Endothelial cell of umbilical vein (primary cell): ENCODE results near the gene HDAC10. TPM values are rescaled to one million over a fixed set of nuclear protein-coding genes. Genes with fewer than 3 reads are reported as not detected.

Source experiments
- BruUV-seq: library from RNA; stranded (reverse); fragments of 400-500 nt; replicated peaks from 2 replicates; lab custom pipeline; 2021; lab: Mats Ljungman, UMichigan
- CTCF ChIA-PET: fragments of 300-600, 350-600 bp; sonication (Branson Sonifier 250); formaldehyde crosslinking; loops from one replicate; lab custom pipeline; 2021; ENCODE audit warnings: antibody characterized with exemption, inconsistent platforms; lab: Charles Lee
- POLR2A ChIA-PET: fragments of 300-600, 350-600 bp; sonication (Branson Sonifier 250); formaldehyde crosslinking; loops from one replicate; lab custom pipeline; 2021; ENCODE audit warnings: antibody characterized with exemption, inconsistent platforms; lab: Charles Lee
- DNase-seq: peaks from one replicate; pipeline ENCODE4 v3.0.0-alpha.2; 2011; ENCODE audit warnings: low read depth, low spot score
- FAIRE-seq: peaks from 2 replicates; lab custom pipeline; 2011; peaks lifted over from hg19 to GRCh38; lab: Jason Lieb, UNC
- H2AFZ ChIP-seq: 2 replicates; pipeline ENCODE4 v1.6.0; 2012; ENCODE audit warnings: low read depth, low read length, control low read depth, inconsistent platforms
- H3K27ac ChIP-seq: 2 replicates; pipeline ENCODE4 v1.5.1; 2011; ENCODE audit warnings: low read depth, mild to moderate bottlenecking, control low read depth, low read length, moderate library complexity; ENCODE audit not compliant: insufficient read depth
- H3K27me3 ChIP-seq, 2 experiments: 2 replicates each; pipeline versions ENCODE4 v1.6.0 to v1.6.1; 2011; ENCODE audit warnings: low read length in 2 of 2, mixed read lengths in 1 of 2; ENCODE audit not compliant: control insufficient read depth in 2 of 2, insufficient read depth in 2 of 2
- H3K36me3 ChIP-seq, 2 experiments: 2 replicates in 1 of 2; 3 replicates in 1 of 2; pipeline ENCODE4 v1.5.1; 2011; ENCODE audit warnings: low read length in 2 of 2, mild to moderate bottlenecking in 1 of 2, moderate library complexity in 1 of 2; ENCODE audit not compliant: control insufficient read depth in 2 of 2, insufficient read depth in 2 of 2; ENCODE audit errors: extremely low read depth in 1 of 2
- H3K4me1 ChIP-seq: 3 replicates; pipeline ENCODE4 v1.5.1; 2011; ENCODE audit warnings: mild to moderate bottlenecking, low read length; ENCODE audit not compliant: control insufficient read depth, insufficient read depth; ENCODE audit errors: extremely low read depth
- H3K4me2 ChIP-seq: 2 replicates; pipeline ENCODE4 v1.6.1; 2011; ENCODE audit warnings: low read length, control low read depth, mixed read lengths; ENCODE audit not compliant: insufficient read depth
- H3K4me3 ChIP-seq, 3 experiments: fragments of 200-600 bp in 1 of 3; sonication (generic), shearing (Covaris generic) in 1 of 3; replicated peaks in 1 of 3; 2 replicates each; pipeline ENCODE4 v1.5.1; 2011 to 2016; ENCODE audit warnings: control low read depth in 3 of 3, low read length in 3 of 3, mild to moderate bottlenecking in 2 of 3, inconsistent platforms in 1 of 3, low read depth in 1 of 3, moderate library complexity in 1 of 3; ENCODE audit not compliant: insufficient read depth in 1 of 3
- H3K79me2 ChIP-seq: 2 replicates; pipeline ENCODE4 v1.6.0; 2012; ENCODE audit warnings: low read length, inconsistent platforms; ENCODE audit not compliant: control insufficient read depth, insufficient read depth
- H3K9ac ChIP-seq: replicated peaks from 2 replicates; pipeline ENCODE3; 2011; ENCODE audit warnings: low read length, control low read depth; ENCODE audit not compliant: insufficient read depth; ENCODE audit errors: extremely low read depth
- H3K9me1 ChIP-seq: replicated peaks from 3 replicates; pipeline ENCODE4 v1.6.0; 2011; ENCODE audit warnings: mild to moderate bottlenecking, low read length; ENCODE audit not compliant: control insufficient read depth, insufficient read depth; ENCODE audit errors: extremely low read depth
- H3K9me3 ChIP-seq: replicated peaks from 2 replicates; pipeline ENCODE4 v1.5.1; 2012; ENCODE audit warnings: low read length, inconsistent platforms; ENCODE audit not compliant: control insufficient read depth, insufficient read depth
- H4K20me1 ChIP-seq: replicated peaks from 2 replicates; pipeline ENCODE3; 2011; ENCODE audit warnings: mild to moderate bottlenecking, low read length; ENCODE audit not compliant: control insufficient read depth, insufficient read depth; ENCODE audit errors: extremely low read depth
- EZH2 ChIP-seq: IDR thresholded peaks from 2 replicates; pipeline ENCODE4 v1.6.1; 2012; ENCODE audit warnings: borderline replicate concordance, low read depth, mild to moderate bottlenecking, moderate library complexity, low read length, inconsistent platforms; ENCODE audit not compliant: severe bottlenecking
- FOS ChIP-seq: IDR thresholded peaks from 2 replicates; pipeline ENCODE4 v1.6.1; 2011; ENCODE audit warnings: mild to moderate bottlenecking, low read length, moderate library complexity, borderline replicate concordance; ENCODE audit not compliant: insufficient read depth
- GATA2 ChIP-seq: IDR thresholded peaks from 2 replicates; pipeline ENCODE4 v1.7.0; 2011; ENCODE audit warnings: low read depth, mild to moderate bottlenecking, moderate library complexity, mixed read lengths, low read length; ENCODE audit not compliant: insufficient read length, insufficient read depth
- JUN ChIP-seq: IDR thresholded peaks from 2 replicates; pipeline ENCODE4 v1.6.1; 2011; ENCODE audit warnings: borderline replicate concordance, low read depth; ENCODE audit not compliant: insufficient read length, insufficient read depth
- MYC ChIP-seq: IDR thresholded peaks from one replicate; pipeline ENCODE4 v1.6.1; 2011; ENCODE audit warnings: mild to moderate bottlenecking, low read depth, low read length
- POLR2A ChIP-seq: IDR thresholded peaks from 2 replicates; pipeline ENCODE4 v1.6.1; 2012; ENCODE audit warnings: low read depth, mild to moderate bottlenecking, control low read depth, low read length
- POLR2AphosphoS5 ChIP-seq: IDR thresholded peaks from 2 replicates; pipeline ENCODE4 v1.6.1; 2012; ENCODE audit warnings: low read depth, mild to moderate bottlenecking, control low read depth, low read length, moderate library complexity; ENCODE audit not compliant: insufficient read depth
- dilution Hi-C: fragments of 300-500 bp; cut with MboI; formaldehyde crosslinking; loops from one replicate; pipeline ENCODE4 v1.15.0; 2019; ENCODE audit warnings: low sequenced_read_pairs; ENCODE audit not compliant: extremely low pct_ligation_motif_present
- intact Hi-C: fragments of 100-400 bp; cut with micrococcal nuclease; formaldehyde crosslinking; loops from one replicate; pipeline ENCODE4 v1.10.0; 2022
- polyA plus RNA-seq, 4 experiments: library from polyadenylated mRNA; depleted of rRNA in 3 of 4; stranded (reverse) in 3 of 4; unstranded in 1 of 4; fragments of >200 nt; gene quantifications; 2 replicates each; pipeline versions ENCODE4 v1.2.1 to v1.2.3, GENCODE V29; 2011 to 2012; ENCODE audit warnings: missing spikeins in 1 of 4
- total RNA-seq: library from RNA; stranded (reverse); gene quantifications from 2 replicates; pipeline ENCODE4 v1.2.3, GENCODE V29; 2021
- TF ChIP-seq, protein P1 (sequence below): IDR thresholded peaks from 2 replicates; pipeline ENCODE4 v1.6.1; 2011; ENCODE audit not compliant: insufficient read depth, insufficient read length
- TF ChIP-seq, protein P2 (sequence below), 2 donors: IDR thresholded peaks; 1 replicate in 1 of 2; 2 replicates in 1 of 2; pipeline ENCODE4 v1.5.1; 2011; ENCODE audit warnings: low read length in 2 of 2, mild to moderate bottlenecking in 2 of 2, moderate library complexity in 2 of 2, control low read depth in 1 of 2, inconsistent platforms in 1 of 2, low read depth in 1 of 2; ENCODE audit not compliant: insufficient read depth in 1 of 2; ENCODE audit errors: extremely low read depth in 1 of 2

Gene HDAC10
- total and polyA plus RNA-seq, 2 donors (not counting 3 experiments of a cell fraction or from before 2014, with no cell fraction given) = 32.6 to 47.0 TPM

GRCh38 chr22:50197856-50198623 is 53.0 kb downstream of the HDAC10 start:
- intact Hi-C loops = no loop called here
- no TSS peak for BruUV-seq
- CTCF ChIA-PET = no interaction called here
- Histone ChIP-seq H3K9me1 (no peaks in the 10 kb centered on the region), H3K27me3 (no peaks in the 10 kb centered on the region), H3K4me2 (no peak overlapping the region), H3K4me3 (no peak overlapping the region), H4K20me1 (no peaks in the 10 kb centered on the region), H3K79me2 (peaks cover 26% of the 10 kb centered on the region), H3K4me1 (peaks cover 18% of the 10 kb centered on the region), H3K9me3 (no peaks in the 10 kb centered on the region), H2AFZ (no peak overlapping the region), H3K36me3 (peaks cover 4 to 18% of the 10 kb centered on the region in 2 experiments), H3K9ac (no peak overlapping the region), H3K27ac (no peak overlapping the region)
- TF ChIP-seq EZH2 (no peak), POLR2A (no peak), MYC (no peak), FOS (no peak), POLR2AphosphoS5 (no peak), JUN (no peak), GATA2 (no peak)
- TF ChIP-seq, protein P1, sequence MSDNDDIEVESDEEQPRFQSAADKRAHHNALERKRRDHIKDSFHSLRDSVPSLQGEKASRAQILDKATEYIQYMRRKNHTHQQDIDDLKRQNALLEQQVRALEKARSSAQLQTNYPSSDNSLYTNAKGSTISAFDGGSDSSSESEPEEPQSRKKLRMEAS = no peak
- TF ChIP-seq, protein P2, sequence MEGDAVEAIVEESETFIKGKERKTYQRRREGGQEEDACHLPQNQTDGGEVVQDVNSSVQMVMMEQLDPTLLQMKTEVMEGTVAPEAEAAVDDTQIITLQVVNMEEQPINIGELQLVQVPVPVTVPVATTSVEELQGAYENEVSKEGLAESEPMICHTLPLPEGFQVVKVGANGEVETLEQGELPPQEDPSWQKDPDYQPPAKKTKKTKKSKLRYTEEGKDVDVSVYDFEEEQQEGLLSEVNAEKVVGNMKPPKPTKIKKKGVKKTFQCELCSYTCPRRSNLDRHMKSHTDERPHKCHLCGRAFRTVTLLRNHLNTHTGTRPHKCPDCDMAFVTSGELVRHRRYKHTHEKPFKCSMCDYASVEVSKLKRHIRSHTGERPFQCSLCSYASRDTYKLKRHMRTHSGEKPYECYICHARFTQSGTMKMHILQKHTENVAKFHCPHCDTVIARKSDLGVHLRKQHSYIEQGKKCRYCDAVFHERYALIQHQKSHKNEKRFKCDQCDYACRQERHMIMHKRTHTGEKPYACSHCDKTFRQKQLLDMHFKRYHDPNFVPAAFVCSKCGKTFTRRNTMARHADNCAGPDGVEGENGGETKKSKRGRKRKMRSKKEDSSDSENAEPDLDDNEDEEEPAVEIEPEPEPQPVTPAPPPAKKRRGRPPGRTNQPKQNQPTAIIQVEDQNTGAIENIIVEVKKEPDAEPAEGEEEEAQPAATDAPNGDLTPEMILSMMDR (IDR thresholded peaks at IDR 0.05; ENCODE audit: extremely low read depth in 1 of 2, insufficient read depth in 1 of 2, low read depth in 1 of 2, low read length in 2 of 2) = no peak
- FAIRE-seq = no peak
- dilution Hi-C loops = no loop called here
- POLR2A ChIA-PET = no interaction called here
- no peak for DNase-seq
